Transverse colon (tissue), 4 donors: Measurements from ENCODE around the gene AUH. TPM values are rescaled to one million over a fixed set of nuclear protein-coding genes. Genes with fewer than 3 reads are reported as not detected.

ENCODE experiments used
- DNase-seq: peaks from one replicate; pipeline ENCODE4 v3.0.0-alpha.2; 2019
- H3K27ac ChIP-seq, 4 donors: fragments of 200-600 bp; sonication (generic); 2 replicates each; pipeline ENCODE4 v1.5.1; 2016 to 2018; ENCODE audit warnings: inconsistent platforms in 4 of 4
- H3K27me3 ChIP-seq: fragments of 200-600 bp; sonication (generic); 2 replicates; pipeline ENCODE4 v1.5.1; 2017; ENCODE audit warnings: inconsistent platforms
- H3K36me3 ChIP-seq, 4 donors: fragments of 200-600 bp; sonication (generic); 2 replicates each; pipeline ENCODE4 v1.5.1; 2017 to 2019; ENCODE audit warnings: inconsistent platforms in 4 of 4
- H3K4me1 ChIP-seq, 4 donors: fragments of 200-600 bp; sonication (generic); 2 replicates each; pipeline ENCODE4 v1.5.1; 2017 to 2020; ENCODE audit warnings: inconsistent platforms in 4 of 4
- H3K4me3 ChIP-seq, 4 donors: fragments of 200-600 bp; sonication (generic); 1 replicate in 1 of 4; 2 replicates in 3 of 4; pipeline versions ENCODE4 v1.5.1 to v1.6.1; 2017 to 2019; ENCODE audit warnings: inconsistent platforms in 4 of 4
- H3K9me3 ChIP-seq, 2 donors: fragments of 200-600 bp; sonication (generic); 2 replicates each; pipeline ENCODE4 v1.5.1; 2017 to 2019; ENCODE audit warnings: inconsistent platforms in 2 of 2
- CTCF ChIP-seq, 5 experiments: fragments of 200-600 bp in 3 of 5; fragments of 450-650 bp in 2 of 5; sonication (generic) in 3 of 5; IDR thresholded peaks; 1 replicate in 2 of 5; 2 replicates in 3 of 5; pipeline ENCODE4 v1.5.1; 2016 to 2017; ENCODE audit warnings: antibody characterized with exemption in 5 of 5, inconsistent platforms in 3 of 5, mild to moderate bottlenecking in 2 of 5, moderate library complexity in 1 of 5
- EP300 ChIP-seq: sonication (generic); formaldehyde crosslinking; IDR thresholded peaks from one replicate; pipeline ENCODE4 v1.6.1; 2017; ENCODE audit warnings: antibody characterized with exemption, low read depth
- POLR2A ChIP-seq: fragments of 450-650 bp; IDR thresholded peaks from one replicate; pipeline ENCODE4 v1.6.1; 2016; ENCODE audit warnings: antibody characterized with exemption, mild to moderate bottlenecking, moderate library complexity
- POLR2AphosphoS5 ChIP-seq, 3 donors: sonication (generic); formaldehyde crosslinking; IDR thresholded peaks; one replicate each; pipeline ENCODE4 v1.6.1; 2016; ENCODE audit warnings: antibody characterized with exemption in 3 of 3
- WGBS, 2 donors: methylation state at CpG; one replicate each; pipeline ENCODE4 v1.1.5; 2018; ENCODE audit warnings: low coverage in 1 of 2; 5-methylcytosine and 5-hydroxymethylcytosine counted together
- in situ Hi-C, 4 donors: fragments of 200-750 bp; cut with MboI; loops; one replicate each; pipeline versions ENCODE4 v1.15.0 to v1.15.1; 2017; ENCODE audit warnings: low sequenced_read_pairs in 3 of 4, low pct_ligation_motif_present in 1 of 4, low pct_unique_long_range_greater_than_20kb in 1 of 4
- intact Hi-C: fragments of 100-400 bp; cut with DNase I; formaldehyde crosslinking; loops from one replicate; pipeline ENCODE4 v1.15.1; 2023; ENCODE audit warnings: low total_unique reads
- total RNA-seq, 4 donors: library from RNA; depleted of rRNA; stranded (reverse); fragments of >200 nt; gene quantifications; one replicate each; pipeline ENCODE4 v1.1.0, GENCODE V29; 2016

Gene AUH
- 100 to 1,000 TPM in 2 of 4 donors, 10 to 100 TPM in 2; 55.0 to 136 (median 83.8) TPM for total RNA-seq

GRCh38 chr9:91361291-91362050 is at the start of gene AUH:
TSS of gene AUH (minus strand) at chr9:91361918. CDS start at chr9:91361889, 29 bp downstream.
- Histone ChIP-seq H3K36me3 (no peaks in the 10 kb centered on the region), H3K27me3 (no peaks in the 10 kb centered on the region), H3K4me3 (peak within 1 kb of the TSS; percentile 82 to 97 (median 88)), H3K9me3 (no peaks in the 10 kb centered on the region), H3K4me1 (peaks cover 0 to 22% (median 19%) of the 10 kb centered on the region in 4 donors), H3K27ac (peak within 1 kb of the TSS; percentile 91 to 94 (median 92))
- no peak for TF ChIP-seq CTCF (IDR thresholded peaks at IDR 0.05)
- TF ChIP-seq POLR2A: peak; percentile 52
- TF ChIP-seq POLR2AphosphoS5 (IDR thresholded peaks at IDR 0.05): peak in 2 of 3 donors; percentile 61 to 71
- no peak for TF ChIP-seq EP300
- 0 to 1% methylated on average over 7 to 55 of the region's 82 CpGs for WGBS, 2 donors
- intact Hi-C loops: no loop called here
- in situ Hi-C loops: loop anchor here in 1 of 4 donors (10.0 kb wide), 1 partner anchor 63 kb away; the partner anchor contains the start of gene NFIL3
- DNase-seq: peak; percentile 91

- Histone ChIP-seq H3K36me3 (peaks cover 0 to 33% (median 7%) of the 10 kb centered on the region in 4 donors), H3K9me3 (no peaks in the 10 kb centered on the region), H3K27me3 (no peaks in the 10 kb centered on the region), H3K4me1 (peaks cover 0 to 15% (median 3%) of the 10 kb centered on the region in 4 donors), H3K4me3 (no peak overlapping the region), H3K27ac (no peak overlapping the region)
- 48 to 57% methylated on average over 5 of the region's 5 CpGs for WGBS, 2 donors
- in situ Hi-C loops (no loop called here), intact Hi-C loops (no loop called here)
- no peak for DNase-seq
- TF ChIP-seq POLR2AphosphoS5 (IDR thresholded peaks at IDR 0.05) (no peak), POLR2A (no peak), CTCF (IDR thresholded peaks at IDR 0.05) (no peak), EP300 (no peak)
Observed at GRCh38 chr9:91411096-91411771, 49.5 kb upstream of the AUH start.

GRCh38 chr9:91410161-91410560 is 48.4 kb upstream of the AUH start:
- Histone ChIP-seq H3K9me3 (no peaks in the 10 kb centered on the region), H3K36me3 (peaks cover 0 to 33% (median 7%) of the 10 kb centered on the region in 4 donors), H3K4me1 (peaks cover 0 to 15% (median 3%) of the 10 kb centered on the region in 4 donors), H3K27me3 (no peaks in the 10 kb centered on the region), H3K4me3 (no peak overlapping the region), H3K27ac (no peak overlapping the region)
- intact Hi-C loops: no loop called here
- in situ Hi-C loops: no loop called here
- 95% methylated on average over 10 to 12 of the region's 12 CpGs for WGBS, 2 donors
- no peak for TF ChIP-seq EP300
- TF ChIP-seq POLR2A: no peak
- TF ChIP-seq POLR2AphosphoS5 (IDR thresholded peaks at IDR 0.05): no peak
- TF ChIP-seq CTCF (IDR thresholded peaks at IDR 0.05): no peak
- DNase-seq: no peak

- Histone ChIP-seq H3K9me3 (no peaks in the 10 kb centered on the region), H3K27ac (no peak overlapping the region), H3K4me1 (peaks cover 0 to 11% (median 3%) of the 10 kb centered on the region in 4 donors), H3K36me3 (peaks cover 0 to 33% (median 7%) of the 10 kb centered on the region in 4 donors), H3K27me3 (no peaks in the 10 kb centered on the region), H3K4me3 (no peak overlapping the region)
- no peak for DNase-seq
- WGBS, 2 donors: 93 to 94% methylated on average over 1 of the region's 1 CpG
- intact Hi-C loops: no loop called here
- TF ChIP-seq EP300 (no peak), CTCF (IDR thresholded peaks at IDR 0.05) (no peak), POLR2AphosphoS5 (IDR thresholded peaks at IDR 0.05) (no peak), POLR2A (no peak)
- in situ Hi-C loops: no loop called here
Observed at GRCh38 chr9:91408475-91408874, 46.8 kb upstream of the AUH start.
